HEK293 (cell line): Measurements from ENCODE around the gene ZNF530.
A peak's percentile ranks its signal among the peaks of the same experiment; 100 is the strongest.

ENCODE experiments used
- CTCF ChIA-PET: fragments of 350-600 bp; formaldehyde crosslinking; extraction: SDS; loops from one replicate; lab custom pipeline; 2021; ENCODE audit warnings: antibody characterized with exemption; lab: Yijun Ruan, JAX
- POLR2A ChIA-PET: fragments of 300-600 bp; formaldehyde crosslinking; extraction: SDS; loops from one replicate; lab custom pipeline; 2020; ENCODE audit warnings: antibody characterized with exemption, inconsistent platforms; lab: Yijun Ruan, JAX
- H3K27ac ChIP-seq: fragments of 200-500 bp; sonication (Bioruptor generic); 2 replicates; pipeline ENCODE4 v1.5.1; 2014; ENCODE audit warnings: low read depth, low read length, control low read depth, inconsistent platforms; ENCODE audit errors: extremely low read depth
- H3K36me3 ChIP-seq, 2 experiments: fragments of 200-500 bp in 1 of 2; sonication (Bioruptor generic) in 1 of 2; 1 replicate in 1 of 2; 2 replicates in 1 of 2; pipeline ENCODE4 v1.5.1; 2014 to 2017; ENCODE audit warnings: inconsistent platforms in 2 of 2, low read length in 2 of 2; ENCODE audit not compliant: control insufficient read depth in 2 of 2, insufficient read depth in 1 of 2
- H3K4me1 ChIP-seq: fragments of 200-500 bp; sonication (Bioruptor generic); 2 replicates; pipeline ENCODE4 v1.5.1; 2014; ENCODE audit warnings: mild to moderate bottlenecking, low read length, inconsistent platforms; ENCODE audit not compliant: control insufficient read depth, insufficient read depth
- H3K4me3 ChIP-seq: 2 replicates; pipeline ENCODE4 v1.5.1; 2011; ENCODE audit warnings: low read depth, mild to moderate bottlenecking, control low read depth, low read length, moderate library complexity
- H3K9me3 ChIP-seq: fragments of 200-500 bp; sonication (Bioruptor generic); 2 replicates; pipeline ENCODE4 v1.5.1; 2014; ENCODE audit warnings: low read depth, low read length, inconsistent platforms; ENCODE audit not compliant: control insufficient read depth, insufficient read depth
- IKZF3 ChIP-seq: fragments of 450-650 bp; IDR thresholded peaks from 2 replicates; pipeline ENCODE4 v1.5.0; 2018; ENCODE audit warnings: missing biosample characterization, mild to moderate bottlenecking, missing genetic modification characterization, moderate library complexity
- KLF16 ChIP-seq: fragments of 450-650 bp; formaldehyde crosslinking; IDR thresholded peaks from 2 replicates; pipeline ENCODE4 v1.5.1; 2017; ENCODE audit warnings: missing biosample characterization, missing genetic modification characterization
- MZF1 ChIP-seq: fragments of 450-650 bp; formaldehyde crosslinking; IDR thresholded peaks from 2 replicates; pipeline ENCODE4 v1.5.1; 2017; ENCODE audit warnings: missing biosample characterization, missing genetic modification characterization, borderline replicate concordance
- PBX3 ChIP-seq: sonication (generic); formaldehyde crosslinking; IDR thresholded peaks from 2 replicates; pipeline ENCODE4 v1.8.1; 2022; ENCODE audit warnings: mild to moderate bottlenecking, moderate library complexity, missing genetic modification reagents
- PRDM4 ChIP-seq: fragments of 450-650 bp; formaldehyde crosslinking; IDR thresholded peaks from 2 replicates; pipeline ENCODE4 v1.5.1; 2017; ENCODE audit warnings: missing biosample characterization, missing genetic modification characterization
- TRIM28 ChIP-seq: IDR thresholded peaks from 2 replicates; pipeline ENCODE4 v1.6.1; 2011; ENCODE audit warnings: low read length, control low read depth, borderline replicate concordance
- ZBTB11 ChIP-seq: fragments of 450-650 bp; formaldehyde crosslinking; conservative IDR thresholded peaks from 2 replicates; pipeline ENCODE4 v1.5.1; 2016; ENCODE audit warnings: low read depth, missing biosample characterization, missing genetic modification characterization
- ZFP3 ChIP-seq: fragments of 450-650 bp; formaldehyde crosslinking; IDR thresholded peaks from 2 replicates; pipeline ENCODE4 v1.5.1; 2016; ENCODE audit warnings: low read depth, missing biosample characterization, missing genetic modification characterization
- ZNF138 ChIP-seq: fragments of 450-650 bp; formaldehyde crosslinking; IDR thresholded peaks from 2 replicates; pipeline ENCODE4 v1.5.1; 2016; ENCODE audit warnings: missing biosample characterization, missing genetic modification characterization, borderline replicate concordance
- ZNF202 ChIP-seq: fragments of 450-650 bp; formaldehyde crosslinking; IDR thresholded peaks from 2 replicates; pipeline ENCODE4 v1.5.1; 2016; ENCODE audit warnings: missing biosample characterization, missing genetic modification characterization, borderline replicate concordance
- ZNF514 ChIP-seq: fragments of 450-650 bp; formaldehyde crosslinking; IDR thresholded peaks from 2 replicates; pipeline ENCODE4 v1.5.1; 2016; ENCODE audit warnings: missing biosample characterization, missing genetic modification characterization
- ZNF521 ChIP-seq: fragments of 450-650 bp; formaldehyde crosslinking; IDR thresholded peaks from 2 replicates; pipeline ENCODE4 v1.5.1; 2017; ENCODE audit warnings: missing biosample characterization, mild to moderate bottlenecking, missing genetic modification characterization
- ZNF530 ChIP-seq: fragments of 450-650 bp; formaldehyde crosslinking; IDR thresholded peaks from 2 replicates; pipeline ENCODE4 v1.5.1; 2016; ENCODE audit warnings: low read depth, missing biosample characterization, missing genetic modification characterization
- ZNF610 ChIP-seq: fragments of 450-650 bp; formaldehyde crosslinking; IDR thresholded peaks from 2 replicates; pipeline ENCODE4 v1.5.1; 2016; ENCODE audit warnings: missing biosample characterization, missing genetic modification characterization, borderline replicate concordance
- ZNF623 ChIP-seq: fragments of 450-650 bp; formaldehyde crosslinking; IDR thresholded peaks from 2 replicates; pipeline ENCODE4 v1.5.1; 2016; ENCODE audit warnings: missing biosample characterization, missing genetic modification characterization
- ZNF654 ChIP-seq: fragments of 450-650 bp; formaldehyde crosslinking; IDR thresholded peaks from 2 replicates; pipeline ENCODE4 v1.5.1; 2016; ENCODE audit warnings: low read depth, missing biosample characterization, missing genetic modification characterization
- ZSCAN30 ChIP-seq: fragments of 450-650 bp; IDR thresholded peaks from 2 replicates; pipeline ENCODE4 v1.5.1; 2018; ENCODE audit warnings: missing biosample characterization, mild to moderate bottlenecking, missing genetic modification characterization, moderate library complexity
- ZXDB ChIP-seq: fragments of 450-650 bp; formaldehyde crosslinking; IDR thresholded peaks from 2 replicates; pipeline ENCODE4 v1.5.1; 2016; ENCODE audit warnings: missing biosample characterization, missing genetic modification characterization

Gene ZNF530

GRCh38 chr19:57559404-57560025 lies 40.2 kb upstream of the ZNF530 start, which contains the start of gene ZNF550 (continued):
- TF ChIP-seq ZBTB11 (tag by site-specific recombination) (peak; percentile 82), TRIM28 (no peak), KLF16 (tag by site-specific recombination) (peak; percentile 67), PRDM4 (tag by site-specific recombination) (no peak), ZNF514 (tag by site-specific recombination) (no peak), ZNF623 (tag by site-specific recombination) (no peak), IKZF3 (tag by site-specific recombination) (no peak), ZNF138 (tag by site-specific recombination) (no peak), ZXDB (peak; percentile 57; the same call in 1 of the 2 replicates), ZNF202 (tag by site-specific recombination) (no peak), ZNF654 (no peak), ZNF530 (tag by site-specific recombination) (no peak), MZF1 (no peak), ZSCAN30 (no peak), PBX3 (CRISPR knock-in tag) (peak; percentile 86), ZNF521 (tag by site-specific recombination) (no peak), ZNF610 (peak; percentile 47; the same call in 1 of the 2 replicates)

GRCh38 chr19:57560049-57560491 lies 39.6 kb upstream of the ZNF530 start:
- Histone ChIP-seq H3K4me3 (peak overlapping the region; percentile 69), H3K4me1 (no peaks in the 10 kb centered on the region; the same call in 1 of the 2 replicates), H3K27ac (no peak overlapping the region), H3K9me3 (peaks cover 6% of the 10 kb centered on the region), H3K36me3 (peaks cover 13 to 30% of the 10 kb centered on the region in 2 experiments)
- ChIA-PET POLR2A (interaction anchor here (0.6 kb wide), 1 partner anchor 60 kb away, joined by 3 read pairs; the partner anchor contains the start of gene ZNF773), CTCF (interaction anchor here (0.7 kb wide), 2 partner anchors 107 to 157 kb away, joined by 3 read pairs; no protein-coding TSS in a partner anchor)
- no peak for TF ChIP-seq ZFP3 (tag by site-specific recombination)
